H9 (cell line): ENCODE data around the gene PDC. TPM values are rescaled to one million over a fixed set of nuclear protein-coding genes. Genes with fewer than 3 reads are reported as not detected.

ENCODE experiments used
- DNase-seq: peaks from one replicate; pipeline ENCODE4 v3.0.0-alpha.2; 2017
- H2AFZ ChIP-seq: one replicate; pipeline ENCODE4 v1.6.1; 2013; ENCODE audit warnings: mild to moderate bottlenecking, low read length, control low read depth, moderate library complexity
- H2AK5ac ChIP-seq: 2 replicates; pipeline ENCODE4 v1.6.1; 2013; ENCODE audit warnings: low read length, control low read depth, mixed read lengths; ENCODE audit not compliant: insufficient read length
- H2BK120ac ChIP-seq: one replicate; pipeline ENCODE4 v1.6.1; 2013; ENCODE audit warnings: low read depth, mild to moderate bottlenecking, low read length, control low read depth, inconsistent platforms; ENCODE audit not compliant: poor library complexity, severe bottlenecking
- H2BK12ac ChIP-seq: 2 replicates; pipeline ENCODE4 v1.6.1; 2013; ENCODE audit warnings: low read length, control low read depth, mixed read lengths, low read depth; ENCODE audit not compliant: insufficient read length
- H2BK15ac ChIP-seq: 2 replicates; pipeline ENCODE4 v1.6.1; 2013; ENCODE audit warnings: low read depth, low read length, control low read depth
- H2BK20ac ChIP-seq: one replicate; pipeline ENCODE4 v1.6.1; 2013; ENCODE audit warnings: low read depth, mild to moderate bottlenecking, low read length, control low read depth, inconsistent platforms; ENCODE audit not compliant: poor library complexity, severe bottlenecking
- H2BK5ac ChIP-seq: 2 replicates; pipeline ENCODE4 v1.6.1; 2013; ENCODE audit warnings: low read length, control low read depth, mixed read lengths; ENCODE audit not compliant: insufficient read length
- H3K14ac ChIP-seq: 2 replicates; pipeline ENCODE4 v1.6.1; 2013; ENCODE audit warnings: low read length, control low read depth; ENCODE audit not compliant: insufficient read depth
- H3K18ac ChIP-seq: 2 replicates; pipeline ENCODE4 v1.6.1; 2013; ENCODE audit warnings: low read depth, mild to moderate bottlenecking, mixed read lengths, low read length, control low read depth; ENCODE audit not compliant: insufficient read length
- H3K23ac ChIP-seq: 2 replicates; pipeline ENCODE4 v1.6.1; 2013; ENCODE audit warnings: low read length, control low read depth, mixed read lengths, low read depth; ENCODE audit not compliant: insufficient read length
- H3K23me2 ChIP-seq: 2 replicates; pipeline ENCODE4 v1.6.1; 2013; ENCODE audit warnings: low read depth, mild to moderate bottlenecking, mixed read lengths, low read length, control low read depth; ENCODE audit not compliant: insufficient read length, poor library complexity, severe bottlenecking
- H3K27ac ChIP-seq: 2 replicates; pipeline ENCODE4 v1.5.1; 2013; ENCODE audit warnings: low read length, control low read depth, mixed read lengths, low read depth; ENCODE audit not compliant: insufficient read length
- H3K27me3 ChIP-seq: 2 replicates; pipeline ENCODE4 v1.6.1; 2013; ENCODE audit warnings: low read length, control low read depth, inconsistent platforms; ENCODE audit not compliant: insufficient read depth
- H3K4ac ChIP-seq: 2 replicates; pipeline ENCODE4 v1.6.1; 2013; ENCODE audit warnings: low read depth, mild to moderate bottlenecking, control low read depth, inconsistent platforms, low read length, moderate library complexity
- H3K4me1 ChIP-seq: 2 replicates; pipeline ENCODE4 v1.6.1; 2013; ENCODE audit warnings: low read length, control low read depth, inconsistent platforms; ENCODE audit not compliant: insufficient read depth
- H3K4me2 ChIP-seq: 2 replicates; pipeline ENCODE4 v1.6.1; 2013; ENCODE audit warnings: low read length, control low read depth, mixed read lengths; ENCODE audit not compliant: insufficient read length, insufficient read depth
- H3K56ac ChIP-seq: 2 replicates; pipeline ENCODE4 v1.6.1; 2013; ENCODE audit warnings: low read depth, mild to moderate bottlenecking, mixed read lengths, low read length, control low read depth; ENCODE audit not compliant: insufficient read length
- H3K79me1 ChIP-seq: 2 replicates; pipeline ENCODE4 v1.6.1; 2013; ENCODE audit warnings: low read depth, mild to moderate bottlenecking, moderate library complexity, low read length, control low read depth, inconsistent platforms; ENCODE audit not compliant: insufficient read depth, poor library complexity, severe bottlenecking
- H3K79me2 ChIP-seq: 2 replicates; pipeline ENCODE4 v1.6.1; 2013; ENCODE audit warnings: low read length, control low read depth, inconsistent platforms; ENCODE audit not compliant: insufficient read depth
- H3K9ac ChIP-seq: 2 replicates; pipeline ENCODE4 v1.6.1; 2013; ENCODE audit warnings: low read length, control low read depth, mixed read lengths; ENCODE audit not compliant: insufficient read length; ENCODE audit errors: extremely low read depth
- H3K9me3 ChIP-seq: one replicate; pipeline ENCODE4 v1.6.1; 2013; ENCODE audit warnings: low read depth, low read length, inconsistent platforms; ENCODE audit not compliant: control insufficient read depth
- H3T11ph ChIP-seq: one replicate; pipeline ENCODE4 v1.6.1; 2013; ENCODE audit warnings: mild to moderate bottlenecking, low read length, control low read depth, inconsistent platforms
- H4K20me1 ChIP-seq: one replicate; pipeline ENCODE4 v1.6.1; 2013; ENCODE audit not compliant: control insufficient read depth, insufficient read length, insufficient read depth
- H4K5ac ChIP-seq: 2 replicates; pipeline ENCODE4 v1.6.1; 2013; ENCODE audit warnings: low read depth, mild to moderate bottlenecking, mixed read lengths, low read length, control low read depth; ENCODE audit not compliant: insufficient read length
- H4K8ac ChIP-seq: replicated peaks from 2 replicates; pipeline ENCODE4 v1.6.1; 2013; ENCODE audit warnings: low read length, control low read depth, mixed read lengths, low read depth; ENCODE audit not compliant: insufficient read length
- H4K91ac ChIP-seq: 2 replicates; pipeline ENCODE4 v1.6.1; 2013; ENCODE audit warnings: low read depth, mild to moderate bottlenecking, moderate library complexity, mixed read lengths, low read length, control low read depth; ENCODE audit not compliant: insufficient read length
- H3K27ac Mint-ChIP-seq, 3 experiments: 2 replicates in 2 of 3; 3 replicates in 1 of 3; pipeline ENCODE4 v1.8.0; 2020 to 2021; ENCODE audit warnings: mixed read lengths in 3 of 3, mild to moderate bottlenecking in 1 of 3, moderate library complexity in 1 of 3
- H3K27me3 Mint-ChIP-seq: 2 replicates; pipeline ENCODE4 v1.8.0; 2021; ENCODE audit warnings: low read depth, mild to moderate bottlenecking, moderate library complexity, mixed read lengths
- H3K36me3 Mint-ChIP-seq, 3 experiments: 2 replicates in 2 of 3; 3 replicates in 1 of 3; pipeline ENCODE4 v1.8.0; 2020 to 2021; ENCODE audit warnings: low read depth in 3 of 3, mixed read lengths in 3 of 3; ENCODE audit not compliant: insufficient read depth in 1 of 3
- H3K4me1 Mint-ChIP-seq, 2 experiments: 2 replicates each; pipeline ENCODE4 v1.8.0; 2020; ENCODE audit warnings: mixed read lengths in 2 of 2
- H3K4me3 Mint-ChIP-seq, 2 experiments: 2 replicates in 1 of 2; 3 replicates in 1 of 2; pipeline ENCODE4 v1.8.0; 2020 to 2021; ENCODE audit warnings: mild to moderate bottlenecking in 2 of 2, mixed read lengths in 2 of 2, moderate library complexity in 1 of 2
- H3K9me3 Mint-ChIP-seq, 2 experiments: 2 replicates in 1 of 2; 3 replicates in 1 of 2; pipeline ENCODE4 v1.8.0; 2020; ENCODE audit warnings: mild to moderate bottlenecking in 2 of 2, mixed read lengths in 2 of 2, moderate library complexity in 1 of 2
- WGBS: extraction: QIAGEN DNeasy Blood & Tissue Kit; methylation state at CpG from one replicate; pipeline ENCODE4 v1.1.7; 2013; ENCODE audit warnings: missing lambda C conversion rate, low lambda C conversion rate, mixed read lengths; ENCODE audit not compliant: insufficient read length; ENCODE audit errors: extremely low coverage; 5-methylcytosine and 5-hydroxymethylcytosine counted together
- total RNA-seq: library from RNA; stranded (reverse); gene quantifications from 2 replicates; pipeline ENCODE4 v1.2.1, GENCODE V29; 2021
- TF ChIP-seq, protein P1 (sequence below): fragments of 200-600 bp; sonication (generic); conservative IDR thresholded peaks from 3 replicates; pipeline ENCODE4 v1.8.0; 2021; ENCODE audit warnings: antibody characterized with exemption, mild to moderate bottlenecking

Gene PDC
- total RNA-seq, 1 experiment from 2014 or later = not detected

DNA sequence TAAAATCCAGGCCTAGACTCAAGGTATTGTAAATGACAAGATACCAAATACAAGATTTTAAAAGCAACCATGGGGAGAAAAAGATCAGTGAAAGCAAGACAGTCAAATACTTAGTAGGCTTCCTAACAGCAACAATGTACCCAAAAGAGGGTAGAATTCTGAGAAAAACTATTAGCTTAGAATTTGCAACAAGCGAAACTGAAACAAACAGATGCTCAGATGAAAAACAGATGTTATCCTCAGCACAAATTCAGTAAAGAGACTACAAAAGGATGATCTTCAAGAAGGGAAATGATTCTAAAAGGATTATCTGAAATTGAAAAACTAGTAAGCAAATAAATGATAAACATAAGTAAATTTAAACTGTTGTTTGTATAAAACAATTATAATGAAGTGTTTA is 40.0 kb downstream of the PDC start:
- Histone ChIP-seq H2BK120ac (no peak overlapping the region), H3K56ac (no peak overlapping the region), H2BK20ac (no peak overlapping the region), H3K23me2 (no peaks in the 10 kb centered on the region), H3K27ac (no peak overlapping the region), H3K4me1 (no peaks in the 10 kb centered on the region), H2BK5ac (no peak overlapping the region), H3K23ac (no peak overlapping the region), H4K8ac (no peak overlapping the region), H4K5ac (no peak overlapping the region), H3K79me1 (no peaks in the 10 kb centered on the region), H3K14ac (no peak overlapping the region), H3K18ac (no peak overlapping the region), H2BK15ac (no peak overlapping the region), H4K20me1 (no peaks in the 10 kb centered on the region), H3K27me3 (no peaks in the 10 kb centered on the region), H3K4ac (no peak overlapping the region), H3K79me2 (no peaks in the 10 kb centered on the region), H3T11ph (no peak overlapping the region), H2BK12ac (no peak overlapping the region), H3K9ac (no peak overlapping the region), H4K91ac (no peak overlapping the region), H3K4me2 (no peak overlapping the region), H2AK5ac (no peak overlapping the region), H3K9me3 (no peaks in the 10 kb centered on the region), H2AFZ (no peak overlapping the region)
- Mint-ChIP-seq H3K4me1 (no peaks in the 10 kb centered on the region), H3K27me3 (no peaks in the 10 kb centered on the region), H3K4me3 (no peak overlapping the region), H3K27ac (peak overlapping the region in 1 of 3 experiments; percentile 5; a peak in 1 of 7 replicates), H3K9me3 (no peaks in the 10 kb centered on the region), H3K36me3 (peaks cover 4 to 20% (median 14%) of the 10 kb centered on the region in 3 experiments; a peak in 6 of 7 replicates)
- TF ChIP-seq, protein P1, sequence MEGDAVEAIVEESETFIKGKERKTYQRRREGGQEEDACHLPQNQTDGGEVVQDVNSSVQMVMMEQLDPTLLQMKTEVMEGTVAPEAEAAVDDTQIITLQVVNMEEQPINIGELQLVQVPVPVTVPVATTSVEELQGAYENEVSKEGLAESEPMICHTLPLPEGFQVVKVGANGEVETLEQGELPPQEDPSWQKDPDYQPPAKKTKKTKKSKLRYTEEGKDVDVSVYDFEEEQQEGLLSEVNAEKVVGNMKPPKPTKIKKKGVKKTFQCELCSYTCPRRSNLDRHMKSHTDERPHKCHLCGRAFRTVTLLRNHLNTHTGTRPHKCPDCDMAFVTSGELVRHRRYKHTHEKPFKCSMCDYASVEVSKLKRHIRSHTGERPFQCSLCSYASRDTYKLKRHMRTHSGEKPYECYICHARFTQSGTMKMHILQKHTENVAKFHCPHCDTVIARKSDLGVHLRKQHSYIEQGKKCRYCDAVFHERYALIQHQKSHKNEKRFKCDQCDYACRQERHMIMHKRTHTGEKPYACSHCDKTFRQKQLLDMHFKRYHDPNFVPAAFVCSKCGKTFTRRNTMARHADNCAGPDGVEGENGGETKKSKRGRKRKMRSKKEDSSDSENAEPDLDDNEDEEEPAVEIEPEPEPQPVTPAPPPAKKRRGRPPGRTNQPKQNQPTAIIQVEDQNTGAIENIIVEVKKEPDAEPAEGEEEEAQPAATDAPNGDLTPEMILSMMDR = no peak
- DNase-seq = no peak
- no CpG with 5 or more reads among the region's 1 CpG for WGBS
